Thyroid gland (tissue), 4 donors: ENCODE data around the gene CCR6. TPM values are rescaled to one million over a fixed set of nuclear protein-coding genes. Genes with fewer than 3 reads are reported as not detected.
"Not testable (repeated sequence)": the region's sequence is repeated elsewhere in the genome, so short reads cannot be mapped to it uniquely, and the experiment has no call there.

Experiments
- DNase-seq, 2 donors: peaks; one replicate each; pipeline ENCODE4 v3.0.0-alpha.2; 2019
- H3K27ac ChIP-seq, 3 donors: fragments of 200-600 bp; sonication (generic); 1 replicate in 2 of 3; 2 replicates in 1 of 3; pipeline ENCODE4 v1.5.1; 2016 to 2019; ENCODE audit warnings: mild to moderate bottlenecking in 1 of 3, moderate library complexity in 1 of 3
- H3K27me3 ChIP-seq: fragments of 200-600 bp; sonication (generic); one replicate; pipeline ENCODE4 v1.5.1; 2019
- H3K36me3 ChIP-seq, 2 donors: fragments of 200-600 bp; sonication (generic); one replicate each; pipeline ENCODE4 v1.5.1; 2016 to 2019
- H3K4me1 ChIP-seq, 2 donors: fragments of 200-600 bp; sonication (generic); one replicate each; pipeline ENCODE4 v1.5.1; 2017 to 2019
- H3K4me3 ChIP-seq, 3 donors: fragments of 200-600 bp; sonication (generic); replicated peaks in 1 of 3; 1 replicate in 2 of 3; 2 replicates in 1 of 3; pipeline ENCODE4 v1.5.1; 2016; ENCODE audit warnings: mild to moderate bottlenecking in 1 of 3
- H3K9me3 ChIP-seq: fragments of 200-600 bp; sonication (generic); one replicate; pipeline ENCODE4 v1.5.1; 2017
- POLR2A ChIP-seq, 2 donors: fragments of 450-650 bp; IDR thresholded peaks; one replicate each; pipeline ENCODE4 v1.6.1; 2017; ENCODE audit warnings: antibody characterized with exemption in 2 of 2, mild to moderate bottlenecking in 2 of 2, moderate library complexity in 1 of 2
- WGBS, 2 donors: methylation state at CpG; one replicate each; pipeline ENCODE4 v1.1.5; 2017; 5-methylcytosine and 5-hydroxymethylcytosine counted together
- intact Hi-C: fragments of 100-400 bp; cut with DNase I; formaldehyde crosslinking; loops from one replicate; pipeline ENCODE4 v1.15.1; 2023
- total RNA-seq, 4 donors: library from RNA; depleted of rRNA; stranded (reverse); fragments of >200 nt; gene quantifications; one replicate each; pipeline ENCODE4 v1.2.3, GENCODE V29; 2016
- TF ChIP-seq, protein P1 (sequence below), 6 experiments: fragments of 200-600 bp in 3 of 6; fragments of 450-650 bp in 3 of 6; sonication (generic) in 3 of 6; IDR thresholded peaks; one replicate each; pipeline ENCODE4 v1.5.1; 2016 to 2019; ENCODE audit warnings: antibody characterized with exemption in 6 of 6, mild to moderate bottlenecking in 2 of 6, inconsistent platforms in 1 of 6, moderate library complexity in 1 of 6

The CCR6 gene
- total RNA-seq, 4 donors from 2014 or later = 0.78 TPM; not detected in 3

DNA sequence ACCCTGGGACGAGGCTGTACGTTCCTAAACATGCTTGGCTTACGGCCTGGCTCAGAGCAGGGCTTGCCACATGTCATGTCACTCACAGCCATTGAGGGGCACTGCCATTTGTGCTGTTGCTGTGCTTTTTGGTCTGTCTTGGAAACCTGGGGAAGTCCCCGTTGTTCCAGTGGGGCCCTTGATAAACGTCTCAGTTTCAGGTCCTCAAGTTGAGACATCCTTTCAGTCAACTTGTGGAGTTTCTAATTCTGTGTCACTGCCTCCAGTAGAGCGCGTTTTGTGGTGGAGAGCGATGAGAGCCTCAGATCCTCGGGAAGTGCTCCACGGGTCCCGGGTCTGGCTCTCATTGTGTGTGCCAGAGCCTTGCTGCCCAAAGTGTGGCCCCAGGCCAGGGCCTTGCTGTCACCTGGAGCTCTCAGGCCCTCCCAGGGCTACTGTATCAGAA, 43.0 kb upstream of the CCR6 start:
- 73 to 77% methylated on average over 10 of the region's 11 CpGs for WGBS, 2 donors
- Histone ChIP-seq H3K4me1 (no peaks in the 10 kb centered on the region), H3K4me3 (no peak overlapping the region), H3K36me3 (no peaks in the 10 kb centered on the region), H3K27me3 (no peaks in the 10 kb centered on the region), H3K9me3 (no peaks in the 10 kb centered on the region), H3K27ac (no peak overlapping the region)
- intact Hi-C loops = no loop called here
- DNase-seq = no peak
- TF ChIP-seq POLR2A (IDR thresholded peaks at IDR 0.05) = no peak
- TF ChIP-seq, protein P1, sequence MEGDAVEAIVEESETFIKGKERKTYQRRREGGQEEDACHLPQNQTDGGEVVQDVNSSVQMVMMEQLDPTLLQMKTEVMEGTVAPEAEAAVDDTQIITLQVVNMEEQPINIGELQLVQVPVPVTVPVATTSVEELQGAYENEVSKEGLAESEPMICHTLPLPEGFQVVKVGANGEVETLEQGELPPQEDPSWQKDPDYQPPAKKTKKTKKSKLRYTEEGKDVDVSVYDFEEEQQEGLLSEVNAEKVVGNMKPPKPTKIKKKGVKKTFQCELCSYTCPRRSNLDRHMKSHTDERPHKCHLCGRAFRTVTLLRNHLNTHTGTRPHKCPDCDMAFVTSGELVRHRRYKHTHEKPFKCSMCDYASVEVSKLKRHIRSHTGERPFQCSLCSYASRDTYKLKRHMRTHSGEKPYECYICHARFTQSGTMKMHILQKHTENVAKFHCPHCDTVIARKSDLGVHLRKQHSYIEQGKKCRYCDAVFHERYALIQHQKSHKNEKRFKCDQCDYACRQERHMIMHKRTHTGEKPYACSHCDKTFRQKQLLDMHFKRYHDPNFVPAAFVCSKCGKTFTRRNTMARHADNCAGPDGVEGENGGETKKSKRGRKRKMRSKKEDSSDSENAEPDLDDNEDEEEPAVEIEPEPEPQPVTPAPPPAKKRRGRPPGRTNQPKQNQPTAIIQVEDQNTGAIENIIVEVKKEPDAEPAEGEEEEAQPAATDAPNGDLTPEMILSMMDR (IDR thresholded peaks at IDR 0.05) = no peak

DNA sequence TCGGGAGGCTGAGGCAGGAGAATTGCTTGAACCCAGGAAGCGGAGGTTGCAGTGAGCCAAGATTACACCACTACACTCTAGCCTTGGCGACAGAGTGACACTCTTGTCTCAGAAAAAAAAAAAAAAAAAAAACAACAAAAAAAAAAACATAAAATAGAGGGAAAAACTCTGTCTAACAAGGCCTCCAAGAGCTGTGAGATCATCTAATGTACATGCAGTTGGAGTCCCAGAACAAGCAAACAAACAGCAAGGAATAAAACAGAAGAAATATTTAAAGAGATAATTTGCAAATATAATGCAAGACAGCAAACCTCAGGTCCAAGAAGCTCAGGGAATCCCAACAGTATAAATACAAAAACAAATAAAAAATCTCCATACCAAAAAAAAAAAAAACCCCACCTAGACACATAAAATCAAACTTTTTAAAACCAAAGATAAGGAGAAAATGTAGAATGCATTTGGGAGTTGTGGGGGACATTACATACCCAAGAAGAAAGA, 35.0 kb upstream of the CCR6 start:
- H3K9me3 ChIP-seq = no peaks in the 10 kb centered on the region
- H3K36me3 ChIP-seq = no peaks in the 10 kb centered on the region
- H3K4me1 ChIP-seq = no peaks in the 10 kb centered on the region
- DNase-seq = no peak
- H3K27ac ChIP-seq = no peak overlapping the region
- no peak for TF ChIP-seq POLR2A (IDR thresholded peaks at IDR 0.05)
- TF ChIP-seq, protein P1 (IDR thresholded peaks at IDR 0.05) = no peak
- intact Hi-C loops = no loop called here
- H3K4me3 ChIP-seq = no peak overlapping the region
- H3K27me3 ChIP-seq = no peaks in the 10 kb centered on the region
- 86 to 94% methylated on average over 3 of the region's 3 CpGs for WGBS, 2 donors

DNA sequence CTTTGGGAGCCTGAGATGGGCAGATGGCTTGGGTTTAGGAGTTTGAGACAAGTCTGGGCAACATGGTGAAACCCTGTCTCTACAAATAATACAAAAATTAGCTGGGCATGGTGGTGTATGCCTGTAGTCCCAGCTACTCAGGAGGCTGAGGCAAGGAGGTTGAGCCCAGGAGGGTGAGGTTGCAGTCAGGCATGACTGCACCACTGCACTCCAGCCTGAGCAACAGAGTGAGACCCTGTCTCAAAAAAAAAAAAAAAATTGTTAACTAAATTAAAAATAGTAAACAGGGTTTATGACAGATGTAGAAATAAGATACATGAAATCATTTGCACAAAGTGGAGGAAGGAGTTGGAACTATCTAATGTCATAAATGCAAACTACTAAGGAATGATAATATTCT, 34.2 kb upstream of the CCR6 start:
- H3K4me1 ChIP-seq, H3K9me3 ChIP-seq, intact Hi-C loops, DNase-seq, H3K27ac ChIP-seq, H3K27me3 ChIP-seq, H3K36me3 ChIP-seq, H3K4me3 ChIP-seq: not testable (repeated sequence)

DNA sequence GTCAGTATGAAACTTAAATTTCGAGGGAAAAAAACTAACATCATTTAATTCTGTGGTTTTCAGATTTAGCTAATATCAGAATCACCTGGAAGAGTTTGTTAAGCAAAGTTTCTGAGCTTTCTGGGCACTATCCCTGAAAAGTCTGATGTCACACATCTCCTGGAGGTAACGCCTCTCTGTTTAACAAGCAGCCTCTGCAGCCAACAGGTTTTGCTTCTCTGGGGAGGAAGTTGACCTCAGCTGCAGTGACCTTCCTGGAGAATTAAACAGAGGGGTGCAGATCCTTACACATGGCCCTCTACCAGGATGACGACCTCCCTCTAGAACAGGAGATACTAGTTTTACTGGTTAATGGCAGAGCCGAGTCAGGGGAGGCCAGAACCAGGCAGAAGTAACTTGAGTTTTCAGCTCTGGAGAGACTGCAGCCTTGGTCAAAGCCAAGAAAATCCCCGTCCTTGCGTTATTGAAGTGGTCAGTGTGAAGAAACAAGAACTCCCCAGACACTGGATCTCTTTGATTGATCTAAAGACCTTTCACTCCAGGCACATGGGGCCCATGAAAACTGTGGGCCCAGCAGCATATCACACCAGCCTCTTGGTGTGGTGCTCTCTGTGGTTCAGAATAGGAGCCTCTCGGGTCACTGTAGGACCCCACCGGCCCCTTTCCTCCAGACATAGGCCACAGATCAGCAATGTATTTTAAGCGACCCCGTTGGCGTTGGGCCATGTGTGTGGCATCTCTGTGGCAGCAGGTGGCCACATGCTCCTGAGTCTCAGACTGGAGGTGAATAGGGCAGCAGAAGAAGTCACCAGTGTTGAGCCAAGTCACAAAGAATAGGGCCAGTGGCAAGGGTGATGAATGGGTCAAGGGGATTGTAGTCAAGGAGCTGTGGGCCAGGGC, 33.4 kb upstream of the CCR6 start:
- intact Hi-C loops = no loop called here
- Histone ChIP-seq H3K27ac (no peak overlapping the region), H3K4me3 (no peak overlapping the region), H3K4me1 (no peaks in the 10 kb centered on the region), H3K27me3 (no peaks in the 10 kb centered on the region), H3K36me3 (no peaks in the 10 kb centered on the region), H3K9me3 (no peaks in the 10 kb centered on the region)
- WGBS, 2 donors = 92 to 93% methylated on average over 11 of the region's 11 CpGs
- no peak for DNase-seq
- TF ChIP-seq, protein P1 (IDR thresholded peaks at IDR 0.05) = no peak
- TF ChIP-seq POLR2A (IDR thresholded peaks at IDR 0.05) = no peak

DNA sequence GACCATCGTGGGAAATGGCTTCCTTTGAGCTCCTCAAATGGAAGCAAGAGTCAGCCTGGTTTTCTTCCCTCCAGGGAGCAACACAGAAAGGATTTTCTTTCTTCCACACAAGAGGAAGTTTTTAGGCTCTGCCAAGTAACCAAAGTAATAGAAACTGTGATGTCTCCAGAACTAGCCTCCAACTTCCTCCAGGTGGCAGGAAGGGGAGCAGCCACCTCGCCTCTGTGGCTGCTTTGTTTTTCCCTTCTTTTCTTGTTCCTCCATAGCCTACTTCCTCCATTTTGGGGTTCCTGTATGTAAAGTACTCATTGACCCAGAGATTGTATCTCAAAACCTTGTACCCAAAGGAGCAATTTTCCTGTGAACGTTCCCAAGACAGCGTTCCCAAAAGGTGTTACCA, 32.7 kb upstream of the CCR6 start:
- Histone ChIP-seq H3K27ac (no peak overlapping the region), H3K4me1 (no peaks in the 10 kb centered on the region), H3K36me3 (no peaks in the 10 kb centered on the region), H3K4me3 (no peak overlapping the region), H3K9me3 (no peaks in the 10 kb centered on the region), H3K27me3 (no peaks in the 10 kb centered on the region)
- TF ChIP-seq, protein P1 (IDR thresholded peaks at IDR 0.05) = no peak
- TF ChIP-seq POLR2A (IDR thresholded peaks at IDR 0.05) = no peak
- no peak for DNase-seq
- WGBS, 2 donors = 87% methylated on average over 4 of the region's 4 CpGs
- intact Hi-C loops = no loop called here
